HG02970 (cell line): Measurements from ENCODE around the gene NECAB3.
"Not testable (repeated sequence)": the region's sequence is repeated elsewhere in the genome, so short reads cannot be mapped to it uniquely, and the experiment has no call there.

Source experiments
- ATAC-seq: cut with Tn5 transposase; IDR thresholded peaks from one replicate; pipeline ENCODE4 v1.9.1; 2021; ENCODE audit warnings: mild to moderate bottlenecking, moderate library complexity, moderate number of reproducible peaks; ENCODE audit not compliant: unreplicated experiment, low FRiP score

Gene NECAB3

GRCh38 chr20:33698966-33699365 lies 24.7 kb upstream of the NECAB3 start:
- not testable (repeated sequence) for ATAC-seq

- no peak for ATAC-seq
Observed at GRCh38 chr20:33697129-33697528, 22.9 kb upstream of the NECAB3 start.

GRCh38 chr20:33696448-33696847 lies 22.2 kb upstream of the NECAB3 start:
- ATAC-seq, result no peak

GRCh38 chr20:33694639-33695012 lies 20.4 kb upstream of the NECAB3 start:
- ATAC-seq, result no peak

DNA sequence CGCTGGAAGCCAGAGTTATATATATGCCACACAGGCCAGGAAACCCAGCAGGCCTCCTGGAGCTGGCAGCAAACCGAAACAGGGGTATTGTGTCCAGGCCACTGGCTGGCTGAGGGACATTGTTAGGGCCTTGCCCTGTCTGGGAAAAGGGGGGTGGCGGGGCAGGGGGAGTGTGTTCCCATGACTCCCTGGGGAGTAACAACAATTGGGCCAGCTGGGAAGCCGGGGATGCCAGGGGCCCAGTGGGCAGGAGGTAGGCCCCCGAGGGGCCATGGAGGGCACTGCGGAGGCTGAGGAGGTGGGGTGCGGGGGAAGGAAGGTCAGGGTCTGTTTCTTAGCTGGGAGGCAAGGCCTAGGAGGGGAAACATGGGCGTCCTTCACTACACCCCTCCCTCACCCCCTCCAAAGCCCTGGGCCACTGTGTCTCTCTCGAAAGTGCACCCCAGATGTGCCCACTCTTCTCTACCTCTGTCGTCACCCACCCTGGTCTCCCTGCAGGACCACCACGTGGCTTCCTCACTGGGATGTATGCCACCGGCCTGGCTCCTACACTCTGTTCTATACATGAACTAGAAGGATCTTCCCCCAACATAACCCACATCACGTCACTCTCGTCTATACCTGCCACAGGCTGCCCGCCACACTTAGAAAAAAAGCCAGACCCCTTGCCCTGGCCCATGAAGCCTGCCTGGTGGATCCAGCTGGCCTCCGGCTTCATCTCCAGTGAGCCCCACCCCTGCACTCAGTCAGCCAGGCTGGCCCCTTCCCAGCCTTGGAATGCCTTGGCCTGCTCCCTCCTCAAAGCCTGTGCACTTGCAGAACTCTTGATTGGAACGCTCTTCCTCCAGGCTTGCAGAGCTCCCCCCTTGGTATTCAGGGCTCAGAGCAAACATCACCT lies 19.8 kb upstream of the NECAB3 start:
- no peak for ATAC-seq

DNA sequence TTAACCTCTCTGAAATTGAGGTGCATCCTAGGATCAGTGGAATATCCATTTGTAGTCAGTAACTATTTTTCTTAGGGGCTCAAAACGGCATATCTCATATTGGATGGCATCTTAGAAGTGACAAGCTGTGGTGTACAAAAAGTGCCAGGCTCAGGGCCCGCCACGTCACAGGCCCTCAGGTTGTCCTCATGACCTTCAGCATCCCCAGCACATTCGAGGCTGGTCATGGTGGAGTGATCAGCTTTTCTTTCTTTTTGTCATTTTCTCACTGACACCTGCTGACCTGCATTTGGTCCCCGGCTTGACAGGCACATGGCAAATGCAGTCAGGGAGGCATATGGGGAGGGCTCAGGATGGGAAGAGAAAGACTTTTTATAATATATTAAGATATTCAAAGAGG lies 19.1 kb upstream of the NECAB3 start:
- ATAC-seq, result no peak

GRCh38 chr20:33689973-33690372 lies 15.7 kb upstream of the NECAB3 start:
- no peak for ATAC-seq

- ATAC-seq, result no peak
Observed at GRCh38 chr20:33689493-33689892, 15.3 kb upstream of the NECAB3 start.

- ATAC-seq, result no peak
Observed at GRCh38 chr20:33688938-33689424, 14.8 kb upstream of the NECAB3 start.

GRCh38 chr20:33687993-33688937 lies 14.0 kb upstream of the NECAB3 start:
- no peak for ATAC-seq

GRCh38 chr20:33687370-33687915 lies 13.2 kb upstream of the NECAB3 start:
- ATAC-seq, result no peak

DNA sequence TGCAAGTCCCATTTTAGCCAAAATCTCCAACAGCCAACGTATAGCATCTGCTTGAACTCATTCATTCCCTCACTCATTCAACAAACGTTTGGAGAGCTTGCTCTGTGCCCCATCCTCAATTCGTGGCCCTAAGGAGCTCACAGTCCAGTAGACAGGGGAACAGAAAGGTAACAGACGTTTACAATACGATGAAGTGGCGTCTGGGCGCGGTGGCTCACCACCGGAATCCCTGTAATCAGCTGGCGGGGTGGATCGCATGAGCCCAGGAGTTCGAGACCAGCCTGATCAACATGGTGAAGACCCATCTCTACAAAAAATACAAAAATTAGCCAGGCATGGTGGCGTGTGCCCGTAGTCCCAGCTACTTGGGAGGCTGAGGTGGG lies 12.7 kb upstream of the NECAB3 start:
- ATAC-seq, result no peak

- peak; percentile 73 for ATAC-seq
Observed at GRCh38 chr20:33686100-33686983, 12.1 kb upstream of the NECAB3 start, which contains the start of gene E2F1. Gene E2F1 (minus strand): TSS chr20:33686385. CDS start chr20:33686264, 121 bp downstream.

- ATAC-seq, result peak; percentile 34
Observed at GRCh38 chr20:33685328-33686099, 11.3 kb upstream of the NECAB3 start.

GRCh38 chr20:33684533-33685327 lies 10.5 kb upstream of the NECAB3 start:
- no peak for ATAC-seq

- ATAC-seq, result no peak
Observed at GRCh38 chr20:33681728-33682353, 7.6 kb upstream of the NECAB3 start.

- ATAC-seq, result no peak
Observed at GRCh38 chr20:33681288-33681687, 7.1 kb upstream of the NECAB3 start.

DNA sequence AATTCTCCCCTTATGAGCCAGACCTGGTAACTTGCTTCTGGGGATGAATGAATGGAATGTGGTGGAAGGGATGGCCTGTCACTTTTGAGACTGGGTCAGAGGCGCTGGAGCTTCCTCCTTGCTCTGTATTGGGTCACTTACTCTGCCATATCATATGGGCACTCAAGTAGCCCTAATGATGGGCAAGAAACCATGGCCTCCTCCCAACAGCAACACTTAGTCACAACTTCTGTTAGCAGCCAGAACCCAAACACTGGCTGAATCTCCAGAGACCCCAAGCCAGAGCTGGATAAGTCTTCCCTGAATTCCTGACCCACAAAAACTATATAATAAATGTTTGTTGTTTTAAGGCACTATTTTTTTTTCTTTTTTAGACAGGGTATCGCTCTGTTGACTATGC lies 6.5 kb upstream of the NECAB3 start:
- no peak for ATAC-seq
